Measurements from ENCODE around the gene CTR9. TPM values are rescaled to one million over a fixed set of nuclear protein-coding genes. Genes with fewer than 3 reads are reported as not detected.

Gene CTR9
- total RNA-seq, 4 donors from 2014 or later: 20.3 to 28.7 (median 22.7) TPM

DNA sequence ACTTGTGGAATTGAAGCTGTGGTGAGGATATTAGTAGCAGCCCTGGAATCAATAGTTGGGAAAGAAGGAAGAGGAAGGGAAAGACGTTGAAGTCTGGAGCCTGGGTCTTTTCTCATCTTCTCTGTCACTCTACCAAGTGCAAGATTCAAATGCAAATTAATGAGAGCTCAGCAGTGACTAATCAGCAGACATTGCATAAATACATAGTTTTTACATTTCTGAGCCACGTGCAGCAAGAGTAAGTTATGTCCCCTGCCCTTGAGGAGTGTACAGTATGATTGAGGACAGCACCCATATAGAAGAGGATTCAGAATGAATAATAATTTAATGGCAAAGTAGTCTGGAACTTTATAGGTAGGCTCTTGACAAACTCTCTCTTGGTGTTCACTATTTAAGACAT is 23.8 kb downstream of the CTR9 start:
- TF ChIP-seq, protein P1, sequence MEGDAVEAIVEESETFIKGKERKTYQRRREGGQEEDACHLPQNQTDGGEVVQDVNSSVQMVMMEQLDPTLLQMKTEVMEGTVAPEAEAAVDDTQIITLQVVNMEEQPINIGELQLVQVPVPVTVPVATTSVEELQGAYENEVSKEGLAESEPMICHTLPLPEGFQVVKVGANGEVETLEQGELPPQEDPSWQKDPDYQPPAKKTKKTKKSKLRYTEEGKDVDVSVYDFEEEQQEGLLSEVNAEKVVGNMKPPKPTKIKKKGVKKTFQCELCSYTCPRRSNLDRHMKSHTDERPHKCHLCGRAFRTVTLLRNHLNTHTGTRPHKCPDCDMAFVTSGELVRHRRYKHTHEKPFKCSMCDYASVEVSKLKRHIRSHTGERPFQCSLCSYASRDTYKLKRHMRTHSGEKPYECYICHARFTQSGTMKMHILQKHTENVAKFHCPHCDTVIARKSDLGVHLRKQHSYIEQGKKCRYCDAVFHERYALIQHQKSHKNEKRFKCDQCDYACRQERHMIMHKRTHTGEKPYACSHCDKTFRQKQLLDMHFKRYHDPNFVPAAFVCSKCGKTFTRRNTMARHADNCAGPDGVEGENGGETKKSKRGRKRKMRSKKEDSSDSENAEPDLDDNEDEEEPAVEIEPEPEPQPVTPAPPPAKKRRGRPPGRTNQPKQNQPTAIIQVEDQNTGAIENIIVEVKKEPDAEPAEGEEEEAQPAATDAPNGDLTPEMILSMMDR (IDR thresholded peaks at IDR 0.05; ENCODE audit: low read depth): no peak

- TF ChIP-seq, protein P1 (IDR thresholded peaks at IDR 0.05; ENCODE audit: low read depth): no peak
Measured at GRCh38 chr11:10777393-10777793, 26.3 kb downstream of the CTR9 start.

DNA sequence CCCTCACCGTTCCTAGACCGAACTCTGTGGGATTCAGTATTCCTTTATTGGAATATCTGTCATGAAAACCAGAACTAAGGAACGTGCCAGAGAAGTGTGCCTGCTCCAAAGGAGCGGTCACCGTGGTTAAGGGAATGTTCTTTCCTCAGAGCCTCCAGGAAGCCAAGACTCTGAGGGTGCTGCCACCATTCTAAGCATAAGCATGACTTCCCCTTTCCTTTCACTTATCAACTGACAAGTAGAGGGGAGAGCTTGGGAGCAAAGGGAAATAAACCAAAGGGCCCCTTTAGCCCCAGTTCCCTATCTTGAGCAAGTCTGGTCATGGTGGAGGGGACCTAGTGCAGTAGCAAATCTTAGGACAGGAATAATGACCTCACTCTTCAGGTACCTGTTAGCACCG is 26.8 kb downstream of the CTR9 start:
- TF ChIP-seq, protein P1 (IDR thresholded peaks at IDR 0.05; ENCODE audit: low read depth): no peak

- TF ChIP-seq, protein P1 (IDR thresholded peaks at IDR 0.05; ENCODE audit: low read depth): no peak
Measured at GRCh38 chr11:10778217-10778970, 27.3 kb downstream of the CTR9 start.

DNA sequence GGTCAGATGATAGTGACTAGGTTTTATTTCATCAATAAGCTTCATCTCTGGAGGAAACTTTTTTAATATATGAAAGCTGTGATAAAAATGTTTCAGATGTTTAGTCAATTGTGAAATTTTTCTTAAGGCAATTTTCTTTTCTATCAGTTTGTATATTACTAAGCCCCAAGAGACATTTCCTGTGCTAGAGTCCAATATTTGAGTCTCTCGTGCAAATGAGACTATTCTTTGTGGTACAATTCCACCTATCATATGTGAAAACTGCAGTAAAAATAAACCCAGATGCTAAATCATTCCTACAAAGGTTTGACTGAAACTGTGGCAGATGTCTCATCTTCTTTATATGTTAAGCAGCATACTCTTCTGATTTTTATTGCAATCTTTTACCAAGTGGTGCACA is 28.0 kb downstream of the CTR9 start:
- TF ChIP-seq, protein P1 (IDR thresholded peaks at IDR 0.05; ENCODE audit: low read depth): no peak

DNA sequence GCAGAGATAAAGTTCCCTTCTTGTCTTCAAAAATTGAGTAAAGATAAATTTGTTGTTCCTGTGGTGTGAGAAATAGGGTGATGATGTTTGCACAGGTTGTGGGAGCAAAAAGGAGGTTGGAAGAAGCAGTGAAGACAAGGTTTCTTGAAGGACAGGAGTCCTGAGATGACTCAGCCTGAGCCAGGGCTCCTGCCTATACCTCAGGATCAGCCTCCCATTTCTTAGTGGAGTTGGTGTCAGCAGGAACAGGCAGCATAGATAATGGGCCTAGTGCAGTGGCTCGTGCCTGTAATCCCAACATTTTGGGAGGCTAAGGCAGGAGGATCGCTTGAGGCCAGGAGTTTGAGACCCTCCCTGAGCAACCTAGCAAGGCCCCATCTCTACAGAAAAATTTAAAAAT is 29.0 kb downstream of the CTR9 start:
- TF ChIP-seq, protein P1 (IDR thresholded peaks at IDR 0.05; ENCODE audit: low read depth): no peak

- TF ChIP-seq, protein P1 (IDR thresholded peaks at IDR 0.05; ENCODE audit: low read depth): no peak
Measured at GRCh38 chr11:10784232-10785145, 33.4 kb downstream of the CTR9 start.
